Fibroblast of peridontal ligament (primary cell): ENCODE data around the gene EFHC1.
"Not testable (repeated sequence)": the region's sequence is repeated elsewhere in the genome, so short reads cannot be mapped to it uniquely, and the experiment has no call there.

Experiments used
- DNase-seq: peaks from one replicate; pipeline ENCODE4 v3.0.0-alpha.2; 2010; ENCODE audit errors: extremely low read depth

Gene EFHC1

GRCh38 chr6:52419809-52420667 lies at the start of gene EFHC1:
EFHC1 (plus strand) TSS chr6:52420342; CDS start chr6:52420411, 69 bp downstream.
- peak; percentile 97 for DNase-seq

DNA sequence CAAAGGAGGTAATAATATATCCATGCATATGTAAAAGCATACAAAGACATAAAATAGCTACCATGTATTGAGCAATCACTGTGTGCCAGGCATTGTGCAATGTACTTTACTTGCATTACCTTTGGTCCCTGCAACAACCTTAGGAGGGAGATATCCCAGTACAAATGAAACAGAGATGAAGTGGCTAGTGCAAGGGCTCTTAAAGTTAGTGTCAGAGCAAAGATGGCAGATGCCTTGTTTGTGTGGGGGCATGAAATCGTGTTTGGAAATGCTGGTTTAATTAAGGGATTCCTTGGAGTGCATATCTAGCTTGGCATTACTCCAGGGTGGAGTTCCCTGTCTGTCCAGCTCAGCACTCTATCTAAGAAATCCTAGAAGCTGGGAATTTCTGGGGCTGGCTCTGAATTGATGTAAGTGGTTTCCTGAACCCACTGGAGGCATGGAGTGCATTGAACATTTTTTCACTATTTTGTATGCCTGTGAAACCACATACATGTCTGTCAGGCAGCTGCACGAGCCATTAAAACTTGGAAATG lies 48.4 kb upstream of the EFHC1 start:
- peak; percentile 76 for DNase-seq

GRCh38 chr6:52373151-52373690 lies 46.9 kb upstream of the EFHC1 start:
- DNase-seq: no peak

DNA sequence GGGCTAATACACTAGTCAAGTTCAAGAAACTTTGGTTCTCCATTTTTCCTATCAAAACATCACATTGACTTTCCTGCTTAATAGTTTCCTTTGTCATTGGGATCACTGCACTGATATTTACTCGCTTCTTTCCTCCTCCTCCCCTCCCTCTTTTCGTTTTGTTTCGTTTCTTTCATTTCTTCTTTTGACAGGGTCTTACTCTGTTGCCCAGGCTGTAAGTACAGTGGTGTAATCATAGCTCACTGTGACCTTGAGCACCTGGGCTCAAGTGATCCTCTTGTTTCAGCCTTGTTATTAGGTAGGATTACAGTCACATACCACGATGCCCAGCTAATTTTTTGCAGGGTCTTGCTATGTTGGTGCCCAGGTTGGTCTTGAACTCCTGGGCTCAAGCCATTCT lies 45.9 kb upstream of the EFHC1 start:
- no peak for DNase-seq

GRCh38 chr6:52375780-52376556 lies 44.2 kb upstream of the EFHC1 start:
- peak; percentile 39 for DNase-seq

GRCh38 chr6:52376763-52377162 lies 43.4 kb upstream of the EFHC1 start:
- DNase-seq: no peak

GRCh38 chr6:52377538-52378221 lies 42.5 kb upstream of the EFHC1 start:
- DNase-seq: no peak

- DNase-seq: no peak
Measured at GRCh38 chr6:52381249-52381648, 38.9 kb upstream of the EFHC1 start.

GRCh38 chr6:52384145-52384766 lies 35.9 kb upstream of the EFHC1 start:
- no peak for DNase-seq

GRCh38 chr6:52385074-52385473 lies 35.1 kb upstream of the EFHC1 start:
- DNase-seq: no peak

DNA sequence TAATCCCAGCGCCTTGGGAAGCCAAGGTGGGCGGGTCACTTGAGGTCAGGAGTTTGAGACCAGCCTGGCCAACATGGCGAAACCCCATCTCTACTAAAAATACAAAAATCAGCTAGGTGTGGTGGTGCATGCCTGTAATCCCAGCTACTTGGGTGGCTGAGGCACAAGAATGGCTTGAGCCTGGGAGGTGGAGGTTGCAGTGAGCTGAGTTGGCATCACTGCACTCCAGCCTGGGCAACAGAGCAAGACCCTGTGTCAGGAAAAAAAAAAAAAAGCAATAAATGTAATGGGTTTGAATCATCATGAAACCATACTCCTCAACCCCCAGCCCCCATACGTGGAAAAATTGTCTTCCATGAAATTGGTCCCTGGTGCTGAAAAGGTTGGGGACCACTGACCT lies 32.0 kb upstream of the EFHC1 start:
- DNase-seq: not testable (repeated sequence)

DNA sequence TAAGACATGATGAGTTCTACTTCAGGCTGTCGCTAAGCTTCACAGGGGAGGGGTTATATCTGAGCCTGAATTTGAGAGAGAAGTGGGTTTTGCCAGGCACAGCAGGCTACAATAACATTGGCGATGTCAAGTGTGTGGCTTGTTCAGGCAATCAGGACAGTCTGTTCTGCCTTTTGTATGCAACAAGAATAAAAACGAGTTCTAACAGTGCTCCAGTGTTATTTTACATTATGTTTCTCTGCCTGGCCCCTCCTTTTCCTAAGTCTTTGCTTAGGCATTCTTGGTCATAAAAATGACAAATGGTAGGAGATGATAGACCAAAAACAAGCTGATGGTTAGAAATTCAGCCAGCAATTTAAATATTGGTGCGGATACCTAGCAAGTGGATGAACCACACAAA lies 31.4 kb upstream of the EFHC1 start:
- DNase-seq: no peak

GRCh38 chr6:52389264-52389625 lies 30.9 kb upstream of the EFHC1 start:
- DNase-seq: no peak

GRCh38 chr6:52389626-52390360 lies 30.3 kb upstream of the EFHC1 start:
- no peak for DNase-seq

- no peak for DNase-seq
Measured at GRCh38 chr6:52390361-52390727, 29.8 kb upstream of the EFHC1 start.

GRCh38 chr6:52391599-52391998 lies 28.5 kb upstream of the EFHC1 start:
- no peak for DNase-seq

- DNase-seq: peak; percentile 61
Measured at GRCh38 chr6:52392944-52393343, 27.2 kb upstream of the EFHC1 start.

DNA sequence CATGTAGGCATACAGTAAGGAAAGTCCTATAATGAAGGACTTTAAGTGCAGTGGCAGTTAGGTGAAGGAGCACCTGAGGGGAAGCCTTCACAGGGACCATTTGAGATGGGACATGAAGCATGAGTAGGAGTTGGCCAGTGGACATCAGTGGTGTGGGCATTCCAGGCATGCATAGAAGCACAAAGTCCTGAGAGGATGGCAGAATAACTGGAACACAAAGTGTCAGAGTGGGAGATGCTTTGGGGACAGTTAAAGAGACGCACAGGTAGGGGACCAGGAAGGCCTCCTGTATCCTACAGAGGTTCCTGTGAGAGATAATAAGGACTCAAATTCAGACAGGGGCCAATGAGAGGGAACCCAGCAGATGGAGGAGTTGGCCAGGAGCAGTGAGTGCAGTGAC lies 26.4 kb upstream of the EFHC1 start:
- DNase-seq: no peak

DNA sequence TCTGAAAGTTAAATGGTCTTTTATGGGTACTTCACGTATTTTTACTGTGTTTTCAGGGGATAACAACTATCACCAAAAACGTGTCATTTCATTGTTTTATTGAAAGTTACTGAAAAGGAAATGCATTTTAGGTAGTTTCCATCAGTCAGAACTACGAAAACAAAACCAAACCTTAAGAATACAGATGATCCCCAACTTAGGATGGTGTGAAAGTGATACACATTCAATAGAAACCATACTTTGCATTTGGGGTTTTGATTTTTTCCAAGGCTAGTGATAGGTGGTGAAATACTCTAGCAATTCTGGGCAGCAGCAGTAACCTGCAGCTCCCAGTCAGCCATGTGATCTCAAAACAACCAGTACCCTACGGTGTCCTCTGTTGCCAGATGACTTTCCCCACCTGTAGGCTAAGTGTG lies 25.9 kb upstream of the EFHC1 start:
- no peak for DNase-seq

- no peak for DNase-seq
Measured at GRCh38 chr6:52395969-52396368, 24.2 kb upstream of the EFHC1 start.
